Lower lobe of right lung (tissue), 2 donors: ENCODE data around the gene MYH16. TPM values are rescaled to one million over a fixed set of nuclear protein-coding genes. Genes with fewer than 3 reads are reported as not detected.
"Not testable (repeated sequence)": the region's sequence is repeated elsewhere in the genome, so short reads cannot be mapped to it uniquely, and the experiment has no call there.

ENCODE experiments used
- ATAC-seq, 2 donors: fragments of 200-7000 bp; cut with Tn5 transposase; one replicate each; pipeline ENCODE4 v1.9.1; 2020 to 2022; ENCODE audit warnings: mild to moderate bottlenecking in 2 of 2, moderate library complexity in 2 of 2
- DNase-seq: peaks from one replicate; pipeline ENCODE4 v3.0.0-alpha.2; 2020
- H3K27ac ChIP-seq: fragments of 200-600 bp; one replicate; pipeline ENCODE4 v1.8.0; 2022
- H3K27me3 ChIP-seq: fragments of 200-600 bp; one replicate; pipeline ENCODE4 v1.8.0; 2022; ENCODE audit warnings: low read depth
- H3K36me3 ChIP-seq: fragments of 200-600 bp; one replicate; pipeline ENCODE4 v1.8.0; 2022; ENCODE audit warnings: mild to moderate bottlenecking
- H3K4me1 ChIP-seq: fragments of 200-600 bp; one replicate; pipeline ENCODE4 v1.8.0; 2022
- H3K4me3 ChIP-seq: fragments of 200-600 bp; one replicate; pipeline ENCODE4 v1.8.0; 2022; ENCODE audit warnings: mild to moderate bottlenecking
- H3K9me3 ChIP-seq: fragments of 200-600 bp; one replicate; pipeline ENCODE4 v1.8.0; 2022
- intact Hi-C: fragments of 100-400 bp; cut with DNase I; formaldehyde crosslinking; loops from one replicate; pipeline ENCODE4 v1.11.0; 2022
- total RNA-seq: library from RNA; stranded (reverse); fragmentation: NEBNext Ultra II Directional; extraction: Animal tissue kit (Norgen Biotek cat#: 25700); gene quantifications from one replicate; pipeline ENCODE4 v1.2.1, GENCODE V29; 2021
- TF ChIP-seq, protein P1 (sequence below): fragments of 200-600 bp; IDR thresholded peaks from one replicate; pipeline ENCODE4 v1.8.0; 2022; ENCODE audit warnings: antibody characterized with exemption, mild to moderate bottlenecking
- donor health status: DM: no; HTN: yes; CAD: no; lungs with severe emphysema.

The MYH16 gene
- total RNA-seq, 1 donor from 2014 or later, result not detected

DNA sequence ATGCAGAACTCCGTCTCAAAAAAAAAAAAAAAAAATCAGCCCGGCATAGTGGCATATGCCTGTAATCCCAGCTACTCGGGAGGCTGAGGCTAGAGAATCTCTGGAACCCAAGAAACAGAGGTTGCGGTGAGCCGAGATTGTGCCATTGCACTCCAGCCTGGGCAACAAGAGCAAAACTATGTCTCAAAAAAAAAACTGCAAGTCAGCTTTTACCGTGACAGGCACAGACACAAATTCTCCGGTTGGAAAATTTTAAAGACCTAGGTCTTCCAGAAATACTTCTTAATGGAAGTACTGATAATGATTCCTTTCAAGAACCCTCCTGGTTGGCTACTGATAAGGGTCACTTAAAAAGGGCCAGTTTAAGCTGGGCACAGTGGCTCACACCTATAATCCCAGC, 82.5 kb downstream of the MYH16 start:
- TF ChIP-seq, protein P1, sequence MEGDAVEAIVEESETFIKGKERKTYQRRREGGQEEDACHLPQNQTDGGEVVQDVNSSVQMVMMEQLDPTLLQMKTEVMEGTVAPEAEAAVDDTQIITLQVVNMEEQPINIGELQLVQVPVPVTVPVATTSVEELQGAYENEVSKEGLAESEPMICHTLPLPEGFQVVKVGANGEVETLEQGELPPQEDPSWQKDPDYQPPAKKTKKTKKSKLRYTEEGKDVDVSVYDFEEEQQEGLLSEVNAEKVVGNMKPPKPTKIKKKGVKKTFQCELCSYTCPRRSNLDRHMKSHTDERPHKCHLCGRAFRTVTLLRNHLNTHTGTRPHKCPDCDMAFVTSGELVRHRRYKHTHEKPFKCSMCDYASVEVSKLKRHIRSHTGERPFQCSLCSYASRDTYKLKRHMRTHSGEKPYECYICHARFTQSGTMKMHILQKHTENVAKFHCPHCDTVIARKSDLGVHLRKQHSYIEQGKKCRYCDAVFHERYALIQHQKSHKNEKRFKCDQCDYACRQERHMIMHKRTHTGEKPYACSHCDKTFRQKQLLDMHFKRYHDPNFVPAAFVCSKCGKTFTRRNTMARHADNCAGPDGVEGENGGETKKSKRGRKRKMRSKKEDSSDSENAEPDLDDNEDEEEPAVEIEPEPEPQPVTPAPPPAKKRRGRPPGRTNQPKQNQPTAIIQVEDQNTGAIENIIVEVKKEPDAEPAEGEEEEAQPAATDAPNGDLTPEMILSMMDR, result no peak
- no peaks in the 10 kb centered on the region for H3K9me3 ChIP-seq
- ATAC-seq (no peak), DNase-seq (no peak)
- H3K27me3 ChIP-seq, result no peaks in the 10 kb centered on the region
- H3K4me1 ChIP-seq, result no peaks in the 10 kb centered on the region
- H3K4me3 ChIP-seq, result no peak overlapping the region
- no peak overlapping the region for H3K27ac ChIP-seq
- intact Hi-C loops, result no loop called here
- peaks cover 99% of the 10 kb centered on the region for H3K36me3 ChIP-seq

- Histone ChIP-seq H3K36me3 (peaks cover 99% of the 10 kb centered on the region), H3K4me1 (no peaks in the 10 kb centered on the region), H3K4me3 (no peak overlapping the region), H3K9me3 (no peaks in the 10 kb centered on the region), H3K27me3 (no peaks in the 10 kb centered on the region), H3K27ac (no peak overlapping the region)
- DNase-seq (no peak), ATAC-seq (no peak)
- TF ChIP-seq, protein P1, result no peak
- intact Hi-C loops, result no loop called here
Observed at GRCh38 chr7:99357701-99358490, 85.3 kb downstream of the MYH16 start.

DNA sequence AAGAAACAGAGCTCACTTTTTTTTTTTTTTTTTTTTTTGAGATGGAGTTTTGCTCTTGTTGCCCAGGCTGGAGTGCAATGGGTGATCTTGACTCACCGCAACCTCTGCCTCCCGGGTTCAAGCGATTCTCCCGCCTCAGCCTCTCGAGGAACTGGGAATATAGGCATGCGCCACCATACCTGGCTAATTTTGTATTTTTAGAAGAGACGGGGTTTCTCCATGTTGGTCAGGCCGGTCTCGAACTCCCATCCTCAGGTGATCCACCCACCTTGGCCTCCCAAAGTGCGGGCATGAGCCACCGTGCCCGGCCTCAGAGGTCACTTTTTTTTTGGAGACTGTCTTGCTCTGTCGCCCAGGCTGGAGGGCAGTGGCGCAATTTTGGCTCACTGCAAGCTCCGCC, 85.9 kb downstream of the MYH16 start:
- H3K27me3 ChIP-seq, intact Hi-C loops, H3K4me3 ChIP-seq, H3K4me1 ChIP-seq, ATAC-seq, H3K9me3 ChIP-seq, H3K27ac ChIP-seq, DNase-seq: not testable (repeated sequence)
- peaks cover 99% of the 10 kb centered on the region for H3K36me3 ChIP-seq

DNA sequence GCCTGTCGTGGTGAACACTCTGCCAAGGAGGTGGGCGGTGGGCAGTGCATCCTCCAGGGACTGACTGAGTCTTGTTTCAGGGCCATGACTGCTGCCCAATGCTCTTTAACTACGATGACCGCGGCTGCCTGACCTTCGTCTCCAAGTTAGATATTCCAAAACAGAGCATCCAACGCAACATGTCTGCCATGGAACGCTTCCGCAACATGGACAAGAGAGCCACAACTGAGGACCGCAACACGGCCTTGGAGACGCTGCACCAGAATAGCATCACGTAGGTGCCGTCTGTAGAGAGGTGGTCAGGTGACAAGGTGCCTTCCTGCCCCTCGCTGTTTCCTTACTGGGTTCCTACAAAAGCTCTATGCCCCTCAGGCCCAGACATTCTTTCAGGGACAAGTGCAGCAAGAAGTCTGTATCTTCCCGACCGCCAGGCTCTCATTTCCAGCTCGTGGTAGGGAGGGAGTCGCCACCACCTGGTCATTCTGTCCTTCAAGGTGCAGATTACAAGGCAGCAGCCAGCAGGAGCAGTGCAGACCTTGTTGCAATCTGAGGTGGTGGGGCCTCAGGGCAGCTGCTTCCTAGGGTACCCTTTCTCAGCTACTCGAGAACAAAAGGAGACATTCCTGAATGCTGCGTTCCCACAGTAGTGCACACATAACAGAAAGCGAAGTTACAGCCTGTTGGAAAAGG, 87.0 kb downstream of the MYH16 start:
- Histone ChIP-seq H3K27ac (no peak overlapping the region), H3K36me3 (peaks cover 99% of the 10 kb centered on the region), H3K4me3 (no peak overlapping the region), H3K4me1 (no peaks in the 10 kb centered on the region), H3K9me3 (no peaks in the 10 kb centered on the region), H3K27me3 (no peaks in the 10 kb centered on the region)
- TF ChIP-seq, protein P1, result no peak
- intact Hi-C loops, result no loop called here
- ATAC-seq (no peak), DNase-seq (no peak)

Other genes starting within 250 kb of the MYH16 start
- 32.0 TPM for gene SMURF1, start 128.7 kb upstream of the MYH16 start, total RNA-seq
- 0.71 TPM for gene KPNA7, start 64.7 kb upstream of the MYH16 start, total RNA-seq
- 109 TPM for gene ARPC1A, start 53.1 kb downstream of the MYH16 start, total RNA-seq
- 236 TPM for gene ARPC1B, start 101.9 kb downstream of the MYH16 start, total RNA-seq
- 61.6 TPM for gene PDAP1, start 135.8 kb downstream of the MYH16 start, total RNA-seq
- 64.2 TPM for gene BUD31, start 136.1 kb downstream of the MYH16 start, total RNA-seq
- gene PTCD1, start 166.0 kb downstream of the MYH16 start, total RNA-seq, result 6.8 TPM
- 26.8 TPM for gene CPSF4, start 166.1 kb downstream of the MYH16 start, total RNA-seq
- 210 TPM for gene ATP5MF, start 193.3 kb downstream of the MYH16 start, total RNA-seq
- gene ZNF789, start 200.1 kb downstream of the MYH16 start, total RNA-seq, result 11.1 TPM
- gene ZNF394, start 227.4 kb downstream of the MYH16 start, total RNA-seq, result 32.9 TPM
- gene ZKSCAN5, start 231.8 kb downstream of the MYH16 start, total RNA-seq, result 6.2 TPM